Keratinocyte (primary cell): ENCODE results near the gene ZFYVE28. TPM values are rescaled to one million over a fixed set of nuclear protein-coding genes. Genes with fewer than 3 reads are reported as not detected.

Experiments used
- DNase-seq: peaks from one replicate; pipeline ENCODE4 v3.0.0-alpha.2; 2011; ENCODE audit warnings: low read depth, missing footprints, low spot score
- FAIRE-seq: peaks from 2 replicates; lab custom pipeline; 2011; peaks lifted over from hg19 to GRCh38; lab: Jason Lieb, UNC
- H2AFZ ChIP-seq: 2 replicates; pipeline ENCODE4 v1.6.0; 2012; ENCODE audit warnings: low read length, control low read depth, inconsistent platforms; ENCODE audit not compliant: control insufficient read depth
- H3K27ac ChIP-seq: 2 replicates; pipeline ENCODE4 v1.5.1; 2011; ENCODE audit warnings: low read length; ENCODE audit not compliant: control insufficient read depth, insufficient read depth
- H3K27me3 ChIP-seq: 3 replicates; pipeline ENCODE4 v1.6.0; 2011; ENCODE audit warnings: low read length; ENCODE audit not compliant: control insufficient read depth, insufficient read depth; ENCODE audit errors: extremely low read depth
- H3K36me3 ChIP-seq, 2 experiments: 2 replicates in 1 of 2; 3 replicates in 1 of 2; pipeline ENCODE4 v1.5.1; 2011; ENCODE audit warnings: low read length in 2 of 2, mild to moderate bottlenecking in 1 of 2; ENCODE audit not compliant: control insufficient read depth in 2 of 2, insufficient read depth in 2 of 2; ENCODE audit errors: extremely low read depth in 1 of 2
- H3K4me1 ChIP-seq: 3 replicates; pipeline ENCODE4 v1.5.1; 2011; ENCODE audit warnings: low read length; ENCODE audit not compliant: control insufficient read depth, insufficient read depth; ENCODE audit errors: extremely low read depth
- H3K4me2 ChIP-seq: 3 replicates; pipeline ENCODE4 v1.6.0; 2011; ENCODE audit warnings: low read depth, low read length; ENCODE audit not compliant: control insufficient read depth, insufficient read depth; ENCODE audit errors: extremely low read depth
- H3K4me3 ChIP-seq, 3 experiments: fragments of 200-600 bp in 1 of 3; sonication (generic) in 1 of 3; 2 replicates in 2 of 3; 3 replicates in 1 of 3; pipeline ENCODE4 v1.5.1; 2011 to 2016; ENCODE audit warnings: low read length in 3 of 3, mild to moderate bottlenecking in 3 of 3, control low read depth in 2 of 3, inconsistent platforms in 1 of 3, low read depth in 1 of 3, mixed read lengths in 1 of 3, mixed run types in 1 of 3, moderate library complexity in 1 of 3; ENCODE audit not compliant: control insufficient read depth in 2 of 3, insufficient read depth in 2 of 3; ENCODE audit errors: extremely low read depth in 1 of 3
- H3K79me2 ChIP-seq: 2 replicates; pipeline ENCODE4 v1.6.0; 2012; ENCODE audit warnings: low read length; ENCODE audit not compliant: control insufficient read depth, insufficient read depth
- H3K9ac ChIP-seq: 3 replicates; pipeline ENCODE4 v1.6.0; 2011; ENCODE audit warnings: low read length; ENCODE audit not compliant: control insufficient read depth, insufficient read depth; ENCODE audit errors: extremely low read depth
- H3K9me1 ChIP-seq: 3 replicates; pipeline ENCODE4 v1.6.0; 2011; ENCODE audit warnings: low read length; ENCODE audit not compliant: control insufficient read depth, insufficient read depth; ENCODE audit errors: extremely low read depth
- H3K9me3 ChIP-seq: 2 replicates; pipeline ENCODE4 v1.5.1; 2012; ENCODE audit warnings: low read depth, low read length; ENCODE audit not compliant: control insufficient read depth
- H4K20me1 ChIP-seq: 3 replicates; pipeline ENCODE4 v1.6.0; 2011; ENCODE audit warnings: low read length; ENCODE audit not compliant: control insufficient read depth, insufficient read depth; ENCODE audit errors: extremely low read depth
- EZH2 ChIP-seq: IDR thresholded peaks from one replicate; pipeline ENCODE4 v1.6.1; 2012; ENCODE audit warnings: inconsistent platforms, mild to moderate bottlenecking, low read length, moderate library complexity
- dilution Hi-C: fragments of 300-500 bp; cut with MboI; formaldehyde crosslinking; loops from one replicate; pipeline ENCODE4 v1.7.0; 2020; ENCODE audit warnings: low sequenced_read_pairs; ENCODE audit not compliant: extremely low pct_ligation_motif_present
- polyA plus RNA-seq, 5 experiments: library from polyadenylated mRNA; depleted of rRNA in 3 of 5; stranded (reverse) in 3 of 5; stranded (forward) in 1 of 5; unstranded in 1 of 5; fragments of >200 nt; gene quantifications; 1 replicate in 1 of 5; 2 replicates in 3 of 5; 3 replicates in 1 of 5; pipeline versions ENCODE4 v1.2.1 to v1.2.3, GENCODE V29; 2011 to 2012; ENCODE audit warnings: missing spikeins in 2 of 5, low read depth in 1 of 5, low replicate concordance in 1 of 5
- TF ChIP-seq, protein P1 (sequence below), 3 experiments: IDR thresholded peaks in 1 of 3; conservative IDR thresholded peaks in 1 of 3; optimal IDR thresholded peaks in 1 of 3; 2 replicates in 2 of 3; 3 replicates in 1 of 3; pipeline versions ENCODE3 to v1.5.1; 2011; ENCODE audit warnings: low read length in 3 of 3, mild to moderate bottlenecking in 3 of 3, moderate library complexity in 2 of 3, control low read depth in 1 of 3, inconsistent platforms in 1 of 3; ENCODE audit not compliant: insufficient read depth in 2 of 3; ENCODE audit errors: extremely low read depth in 1 of 3

Gene ZFYVE28
- polyA plus RNA-seq, 1 donor (not counting 4 experiments of a cell fraction or from before 2014, with no cell fraction given), result 0.33 TPM

DNA sequence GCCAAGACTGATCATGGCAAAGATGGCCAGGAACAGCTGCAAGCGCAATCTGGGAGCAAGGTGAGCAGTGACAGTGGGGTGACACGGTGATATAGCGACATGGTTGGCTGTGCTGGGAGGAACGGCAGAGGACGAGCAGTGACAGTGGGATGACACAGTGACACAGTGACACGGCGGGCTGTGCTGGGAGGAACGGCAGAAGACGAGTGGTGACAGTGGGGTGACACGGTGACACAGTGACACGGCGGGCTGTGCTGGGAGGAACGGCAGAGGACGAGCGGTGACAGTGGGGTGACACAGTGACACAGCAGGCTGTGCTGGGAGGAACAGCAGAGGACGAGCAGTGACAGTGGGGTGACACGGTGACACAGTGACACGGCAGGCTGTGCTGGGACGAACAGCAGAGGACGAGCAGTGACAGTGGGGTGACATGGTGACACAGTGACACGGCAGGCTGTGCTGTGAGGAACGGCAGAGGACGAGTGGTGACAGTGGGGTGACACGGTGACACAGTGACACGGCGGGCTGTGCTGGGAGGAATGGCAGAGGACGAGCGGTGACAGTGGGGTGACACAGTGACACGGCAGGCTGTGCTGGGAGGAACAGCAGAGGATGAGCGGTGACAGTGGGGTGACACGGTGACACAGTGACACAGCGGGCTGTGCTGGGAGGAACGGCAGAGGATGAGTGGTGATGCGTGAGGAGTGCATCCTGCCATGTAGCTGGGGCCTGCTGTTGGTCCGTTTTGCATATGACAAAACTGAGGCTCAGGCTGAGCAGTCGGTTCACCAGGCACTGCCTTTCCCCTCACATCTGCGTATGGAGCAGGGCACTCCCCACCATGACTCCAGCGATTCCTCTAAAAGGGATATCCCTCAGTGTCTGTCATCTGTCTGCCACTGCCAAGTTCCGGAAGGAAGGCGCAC is 120.6 kb downstream of the ZFYVE28 start:
- H3K9me1 ChIP-seq, result no peaks in the 10 kb centered on the region
- DNase-seq (no peak), FAIRE-seq (no peak)
- H3K4me3 ChIP-seq, result no peak overlapping the region
- TF ChIP-seq EZH2, result no peak
- TF ChIP-seq, protein P1, sequence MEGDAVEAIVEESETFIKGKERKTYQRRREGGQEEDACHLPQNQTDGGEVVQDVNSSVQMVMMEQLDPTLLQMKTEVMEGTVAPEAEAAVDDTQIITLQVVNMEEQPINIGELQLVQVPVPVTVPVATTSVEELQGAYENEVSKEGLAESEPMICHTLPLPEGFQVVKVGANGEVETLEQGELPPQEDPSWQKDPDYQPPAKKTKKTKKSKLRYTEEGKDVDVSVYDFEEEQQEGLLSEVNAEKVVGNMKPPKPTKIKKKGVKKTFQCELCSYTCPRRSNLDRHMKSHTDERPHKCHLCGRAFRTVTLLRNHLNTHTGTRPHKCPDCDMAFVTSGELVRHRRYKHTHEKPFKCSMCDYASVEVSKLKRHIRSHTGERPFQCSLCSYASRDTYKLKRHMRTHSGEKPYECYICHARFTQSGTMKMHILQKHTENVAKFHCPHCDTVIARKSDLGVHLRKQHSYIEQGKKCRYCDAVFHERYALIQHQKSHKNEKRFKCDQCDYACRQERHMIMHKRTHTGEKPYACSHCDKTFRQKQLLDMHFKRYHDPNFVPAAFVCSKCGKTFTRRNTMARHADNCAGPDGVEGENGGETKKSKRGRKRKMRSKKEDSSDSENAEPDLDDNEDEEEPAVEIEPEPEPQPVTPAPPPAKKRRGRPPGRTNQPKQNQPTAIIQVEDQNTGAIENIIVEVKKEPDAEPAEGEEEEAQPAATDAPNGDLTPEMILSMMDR (optimal IDR thresholded peaks at IDR 0.05 in 1 of 3, IDR thresholded peaks at IDR 0.05 in 1 of 3, conservative IDR thresholded peaks at IDR 0.05 in 1 of 3; ENCODE audit: extremely low read depth in 1 of 3, insufficient read depth in 2 of 3, low read length in 3 of 3), result no peak
- no peaks in the 10 kb centered on the region for H3K4me1 ChIP-seq
- peaks cover 9% of the 10 kb centered on the region for H3K27me3 ChIP-seq
- H2AFZ ChIP-seq, result no peak overlapping the region
- no peaks in the 10 kb centered on the region for H3K79me2 ChIP-seq
- H3K9me3 ChIP-seq, result no peaks in the 10 kb centered on the region
- H3K4me2 ChIP-seq, result no peak overlapping the region
- H4K20me1 ChIP-seq, result no peaks in the 10 kb centered on the region
- no peak overlapping the region for H3K9ac ChIP-seq
- no peak overlapping the region for H3K27ac ChIP-seq
- dilution Hi-C loops, result no loop called here
- no peaks in the 10 kb centered on the region for H3K36me3 ChIP-seq

DNA sequence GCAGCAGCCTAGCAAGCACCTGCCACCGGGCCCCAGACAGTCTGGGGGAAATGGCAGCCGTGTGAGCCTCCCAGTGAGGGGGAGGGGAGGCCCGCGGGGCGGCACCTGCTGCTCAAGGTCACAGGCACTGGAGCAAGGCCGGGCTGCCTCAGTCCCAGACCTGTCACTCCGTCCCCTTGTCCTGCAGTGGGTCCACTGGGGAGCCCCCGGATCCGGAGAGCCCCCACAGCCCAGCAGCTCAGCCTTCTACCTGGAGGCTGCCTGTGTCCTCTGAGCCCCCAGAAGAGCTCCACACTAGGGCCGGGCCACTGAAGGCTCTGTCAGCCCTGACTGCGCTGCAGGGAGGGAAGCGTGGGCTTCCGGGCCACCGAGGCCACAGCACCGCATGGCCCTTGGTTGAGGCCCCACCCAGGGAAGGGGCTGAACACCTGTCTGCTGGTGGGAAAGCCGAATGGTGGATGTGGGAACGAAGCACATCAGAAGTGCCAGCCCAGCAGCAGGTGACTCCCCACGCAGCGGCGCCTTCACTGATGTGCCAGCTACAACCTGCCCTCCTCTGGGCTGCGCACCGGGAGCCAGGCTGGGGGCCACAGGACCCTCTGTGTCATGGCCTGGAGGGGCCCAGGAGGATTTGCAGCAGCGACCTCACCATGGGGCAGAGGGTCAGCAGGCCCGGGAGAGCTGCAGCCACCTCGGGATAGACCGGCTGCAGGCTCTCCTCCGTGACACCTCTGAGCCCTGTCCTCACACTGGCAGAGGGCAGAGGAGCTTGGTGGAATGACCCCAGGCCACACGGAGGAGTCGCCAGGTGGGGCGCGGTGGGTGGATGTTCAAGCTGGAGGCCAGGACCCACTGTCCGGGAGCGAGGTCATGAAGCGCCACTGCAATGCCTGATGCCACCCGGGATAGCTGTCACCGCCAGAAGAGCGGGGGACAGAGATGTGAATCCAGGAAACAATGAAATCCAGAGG is 121.5 kb downstream of the ZFYVE28 start:
- Histone ChIP-seq H2AFZ (no peak overlapping the region), H3K79me2 (no peaks in the 10 kb centered on the region), H3K27me3 (peaks cover 13% of the 10 kb centered on the region), H3K9me1 (no peaks in the 10 kb centered on the region), H3K9me3 (no peaks in the 10 kb centered on the region), H3K4me3 (no peak overlapping the region), H3K36me3 (no peaks in the 10 kb centered on the region), H3K9ac (no peak overlapping the region), H3K27ac (no peak overlapping the region), H4K20me1 (no peaks in the 10 kb centered on the region), H3K4me2 (no peak overlapping the region), H3K4me1 (no peaks in the 10 kb centered on the region)
- DNase-seq (no peak), FAIRE-seq (no peak)
- dilution Hi-C loops, result no loop called here
- TF ChIP-seq, protein P1 (optimal IDR thresholded peaks at IDR 0.05 in 1 of 3, IDR thresholded peaks at IDR 0.05 in 1 of 3, conservative IDR thresholded peaks at IDR 0.05 in 1 of 3; ENCODE audit: extremely low read depth in 1 of 3, insufficient read depth in 2 of 3, low read length in 3 of 3), result no peak
- TF ChIP-seq EZH2, result no peak
